ENCODE results near the gene MMP10.

- TF ChIP-seq CTCF (conservative IDR thresholded peaks at IDR 0.05; ENCODE audit: low read length) (no peak), EZH2phosphoT487 (IDR thresholded peaks at IDR 0.05; ENCODE audit: borderline replicate concordance, low read depth, low read length) (no peak)
Observed at GRCh38 chr11:102824556-102824955, 44.1 kb upstream of the MMP10 start.

Measured in OCI-LY7 (cell line).